ENCODE results near the gene ZNF607.

The ZNF607 gene

DNA sequence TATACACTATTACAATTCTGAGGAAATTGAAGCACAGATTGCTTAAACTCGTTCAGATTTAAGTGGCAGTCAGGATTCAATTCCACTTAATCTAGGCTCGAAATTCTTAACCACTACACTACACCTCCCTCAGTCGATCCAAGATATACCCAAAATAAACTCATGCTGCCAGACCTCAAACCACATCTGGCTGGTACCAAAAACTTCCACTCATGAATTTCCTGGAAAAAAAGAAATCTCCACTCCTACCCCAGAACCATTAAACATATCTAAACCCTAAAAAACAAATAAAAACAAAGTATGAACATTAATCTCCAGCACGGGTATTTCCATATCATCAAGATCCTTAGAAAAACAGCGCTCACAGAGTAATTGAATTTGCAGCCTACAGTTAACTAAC is 65.4 kb downstream of the ZNF607 start:
- DNase-seq (ENCODE audit: low spot score) (no peak), FAIRE-seq (no peak)

Measured in RCC 7860 (cell line).